Measurements from ENCODE around the gene SLC7A4.

The SLC7A4 gene

GRCh38 chr22:20980523-20980922 is 51.8 kb downstream of the SLC7A4 start:
- in situ Hi-C loops (cut with HindIII; ENCODE audit: low pct_ligation_motif_present, low pct_unique_long_range_greater_than_20kb, low sequenced_read_pairs) = no loop called here

GRCh38 chr22:20979940-20980453 is 52.4 kb downstream of the SLC7A4 start:
- in situ Hi-C loops (cut with HindIII; ENCODE audit: low pct_ligation_motif_present, low pct_unique_long_range_greater_than_20kb, low sequenced_read_pairs) = no loop called here
- no peak for DNase-seq

More at GRCh38 chr22:20980523-20980922, 51.8 kb downstream of the SLC7A4 start:
- no peak for DNase-seq

- in situ Hi-C loops (cut with HindIII; ENCODE audit: low pct_ligation_motif_present, low pct_unique_long_range_greater_than_20kb, low sequenced_read_pairs) = no loop called here
- no peak for DNase-seq
Observed at GRCh38 chr22:20979243-20979809, 53.0 kb downstream of the SLC7A4 start.
